ENCODE data around the gene SNRPA.

The SNRPA gene

GRCh38 chr19:40799558-40800338 is 48.7 kb downstream of the SNRPA start:
- peaks cover 0 to 8% of the 10 kb centered on the region in 2 donors for H3K36me3 ChIP-seq (ENCODE audit: control insufficient read depth in 1 of 2, insufficient read depth in 2 of 2, low read length in 2 of 2)
- H3K27ac ChIP-seq (ENCODE audit: low read length): peak overlapping the region; percentile 45
- no peaks in the 10 kb centered on the region for H3K27me3 ChIP-seq (ENCODE audit: low read depth, low read length)
- no peaks in the 10 kb centered on the region for H3K9me3 ChIP-seq (ENCODE audit: control insufficient read depth in 1 of 2, low read length in 2 of 2)
- peaks cover 29 to 57% of the 10 kb centered on the region in 2 donors for H3K4me1 ChIP-seq (ENCODE audit: control insufficient read depth in 1 of 2, insufficient read depth in 2 of 2, low read length in 2 of 2)
- peak overlapping the region; percentile 76 for H3K4me3 ChIP-seq (ENCODE audit: low read depth in 1 of 2, low read length in 2 of 2)

GRCh38 chr19:40800339-40800996 is 49.5 kb downstream of the SNRPA start:
- Histone ChIP-seq H3K9me3 (ENCODE audit: control insufficient read depth in 1 of 2, low read length in 2 of 2) (no peaks in the 10 kb centered on the region), H3K4me1 (ENCODE audit: control insufficient read depth in 1 of 2, insufficient read depth in 2 of 2, low read length in 2 of 2) (peaks cover 31 to 65% of the 10 kb centered on the region in 2 donors), H3K27ac (ENCODE audit: low read length) (peak overlapping the region; percentile 45), H3K4me3 (ENCODE audit: low read depth in 1 of 2, low read length in 2 of 2) (peak overlapping the region; percentile 76), H3K36me3 (ENCODE audit: control insufficient read depth in 1 of 2, insufficient read depth in 2 of 2, low read length in 2 of 2) (peaks cover 0 to 8% of the 10 kb centered on the region in 2 donors), H3K27me3 (ENCODE audit: low read depth, low read length) (no peaks in the 10 kb centered on the region)

- no peaks in the 10 kb centered on the region for H3K27me3 ChIP-seq (ENCODE audit: low read depth, low read length)
- H3K4me1 ChIP-seq (ENCODE audit: control insufficient read depth in 1 of 2, insufficient read depth in 2 of 2, low read length in 2 of 2): peaks cover 32 to 70% of the 10 kb centered on the region in 2 donors
- H3K27ac ChIP-seq (ENCODE audit: low read length): peak overlapping the region; percentile 39
- peak overlapping the region; percentile 76 for H3K4me3 ChIP-seq (ENCODE audit: low read depth in 1 of 2, low read length in 2 of 2)
- peaks cover 0 to 8% of the 10 kb centered on the region in 2 donors for H3K36me3 ChIP-seq (ENCODE audit: control insufficient read depth in 1 of 2, insufficient read depth in 2 of 2, low read length in 2 of 2)
- H3K9me3 ChIP-seq (ENCODE audit: control insufficient read depth in 1 of 2, low read length in 2 of 2): no peaks in the 10 kb centered on the region
Observed at GRCh38 chr19:40800997-40801377, 50.0 kb downstream of the SNRPA start.

- peak overlapping the region; percentile 35 to 76 for H3K4me3 ChIP-seq (ENCODE audit: low read depth in 1 of 2, low read length in 2 of 2)
- H3K4me1 ChIP-seq (ENCODE audit: control insufficient read depth in 1 of 2, insufficient read depth in 2 of 2, low read length in 2 of 2): peaks cover 38 to 77% of the 10 kb centered on the region in 2 donors
- no peaks in the 10 kb centered on the region for H3K9me3 ChIP-seq (ENCODE audit: control insufficient read depth in 1 of 2, low read length in 2 of 2)
- peak overlapping the region; percentile 67 for H3K27ac ChIP-seq (ENCODE audit: low read length)
- peaks cover 0 to 8% of the 10 kb centered on the region in 2 donors for H3K36me3 ChIP-seq (ENCODE audit: control insufficient read depth in 1 of 2, insufficient read depth in 2 of 2, low read length in 2 of 2)
- no peaks in the 10 kb centered on the region for H3K27me3 ChIP-seq (ENCODE audit: low read depth, low read length)
Observed at GRCh38 chr19:40801426-40802299, 50.7 kb downstream of the SNRPA start.

GRCh38 chr19:40802300-40803169 is 51.5 kb downstream of the SNRPA start:
- H3K27me3 ChIP-seq (ENCODE audit: low read depth, low read length): no peaks in the 10 kb centered on the region
- peaks cover 38 to 80% of the 10 kb centered on the region in 2 donors for H3K4me1 ChIP-seq (ENCODE audit: control insufficient read depth in 1 of 2, insufficient read depth in 2 of 2, low read length in 2 of 2)
- H3K4me3 ChIP-seq (ENCODE audit: low read depth in 1 of 2, low read length in 2 of 2): peak overlapping the region; percentile 35 to 49
- H3K9me3 ChIP-seq (ENCODE audit: control insufficient read depth in 1 of 2, low read length in 2 of 2): no peaks in the 10 kb centered on the region
- H3K27ac ChIP-seq (ENCODE audit: low read length): peak overlapping the region; percentile 67
- peaks cover 5 to 8% of the 10 kb centered on the region in 2 donors for H3K36me3 ChIP-seq (ENCODE audit: control insufficient read depth in 1 of 2, insufficient read depth in 2 of 2, low read length in 2 of 2)

GRCh38 chr19:40803170-40803856 is 52.3 kb downstream of the SNRPA start:
- Histone ChIP-seq H3K4me1 (ENCODE audit: control insufficient read depth in 1 of 2, insufficient read depth in 2 of 2, low read length in 2 of 2) (peaks cover 38 to 80% of the 10 kb centered on the region in 2 donors), H3K9me3 (ENCODE audit: control insufficient read depth in 1 of 2, low read length in 2 of 2) (no peaks in the 10 kb centered on the region), H3K27me3 (ENCODE audit: low read depth, low read length) (no peaks in the 10 kb centered on the region), H3K36me3 (ENCODE audit: control insufficient read depth in 1 of 2, insufficient read depth in 2 of 2, low read length in 2 of 2) (peaks cover 13 to 14% of the 10 kb centered on the region in 2 donors), H3K4me3 (ENCODE audit: low read depth in 1 of 2, low read length in 2 of 2) (peak overlapping the region; percentile 35 to 49), H3K27ac (ENCODE audit: low read length) (peak overlapping the region; percentile 67)

GRCh38 chr19:40803857-40804782 is 53.1 kb downstream of the SNRPA start:
- Histone ChIP-seq H3K36me3 (ENCODE audit: control insufficient read depth in 1 of 2, insufficient read depth in 2 of 2, low read length in 2 of 2) (peaks cover 17 to 20% of the 10 kb centered on the region in 2 donors), H3K4me3 (ENCODE audit: low read depth in 1 of 2, low read length in 2 of 2) (peak overlapping the region in 1 of 2 donors; percentile 6), H3K9me3 (ENCODE audit: control insufficient read depth in 1 of 2, low read length in 2 of 2) (no peaks in the 10 kb centered on the region), H3K27me3 (ENCODE audit: low read depth, low read length) (no peaks in the 10 kb centered on the region), H3K4me1 (ENCODE audit: control insufficient read depth in 1 of 2, insufficient read depth in 2 of 2, low read length in 2 of 2) (peaks cover 38 to 84% of the 10 kb centered on the region in 2 donors), H3K27ac (ENCODE audit: low read length) (peak overlapping the region; percentile 67)

GRCh38 chr19:40804783-40805242 is 53.8 kb downstream of the SNRPA start:
- H3K9me3 ChIP-seq (ENCODE audit: control insufficient read depth in 1 of 2, low read length in 2 of 2): no peaks in the 10 kb centered on the region
- H3K36me3 ChIP-seq (ENCODE audit: control insufficient read depth in 1 of 2, insufficient read depth in 2 of 2, low read length in 2 of 2): peaks cover 17 to 20% of the 10 kb centered on the region in 2 donors
- H3K4me1 ChIP-seq (ENCODE audit: control insufficient read depth in 1 of 2, insufficient read depth in 2 of 2, low read length in 2 of 2): peaks cover 38 to 90% of the 10 kb centered on the region in 2 donors
- no peaks in the 10 kb centered on the region for H3K27me3 ChIP-seq (ENCODE audit: low read depth, low read length)
- no peak overlapping the region for H3K4me3 ChIP-seq (ENCODE audit: low read depth in 1 of 2, low read length in 2 of 2)
- no peak overlapping the region for H3K27ac ChIP-seq (ENCODE audit: low read length)

- H3K4me3 ChIP-seq (ENCODE audit: low read depth in 1 of 2, low read length in 2 of 2): no peak overlapping the region
- H3K36me3 ChIP-seq (ENCODE audit: control insufficient read depth in 1 of 2, insufficient read depth in 2 of 2, low read length in 2 of 2): peaks cover 17 to 20% of the 10 kb centered on the region in 2 donors
- peaks cover 38 to 89% of the 10 kb centered on the region in 2 donors for H3K4me1 ChIP-seq (ENCODE audit: control insufficient read depth in 1 of 2, insufficient read depth in 2 of 2, low read length in 2 of 2)
- peak overlapping the region; percentile 58 for H3K27ac ChIP-seq (ENCODE audit: low read length)
- H3K27me3 ChIP-seq (ENCODE audit: low read depth, low read length): no peaks in the 10 kb centered on the region
- H3K9me3 ChIP-seq (ENCODE audit: control insufficient read depth in 1 of 2, low read length in 2 of 2): no peaks in the 10 kb centered on the region
Observed at GRCh38 chr19:40805258-40805868, 54.4 kb downstream of the SNRPA start.

Measured in muscle layer of duodenum (tissue), 2 donors.